ENCODE data around the gene FFAR2.

Gene FFAR2

DNA sequence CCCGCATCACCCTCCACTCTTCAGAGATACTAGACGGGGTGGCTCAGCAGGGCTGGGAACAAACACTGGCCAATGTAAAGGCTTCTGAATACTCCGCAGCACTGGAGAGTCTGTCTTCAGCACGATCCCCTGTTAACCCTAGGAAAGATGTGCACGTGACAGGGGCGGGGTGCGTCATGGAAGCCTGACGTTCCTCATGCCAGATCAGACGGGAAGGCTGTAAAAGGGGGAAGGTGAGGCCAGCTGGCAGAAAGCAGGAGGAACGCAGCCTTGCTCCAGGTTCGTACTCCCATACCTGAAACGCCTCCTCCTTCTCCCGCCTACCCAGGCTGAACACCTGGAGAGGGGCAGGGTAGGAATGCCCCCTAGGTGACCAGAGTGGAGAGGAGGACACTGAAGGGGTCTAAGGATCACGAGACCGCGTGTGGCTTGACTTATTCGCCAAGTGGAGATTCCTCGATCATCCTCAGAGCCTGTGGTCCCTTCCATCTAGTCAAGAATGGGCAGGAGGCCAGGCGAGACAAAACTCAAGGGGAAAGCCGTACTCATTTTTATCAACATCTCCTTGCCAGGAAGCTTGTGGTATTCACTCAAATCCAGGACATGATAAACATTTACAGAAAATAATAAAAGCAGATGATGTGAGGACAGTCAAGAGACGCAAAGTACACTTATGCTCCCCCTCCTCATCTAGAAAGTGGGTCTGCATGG is 18.2 kb upstream of the FFAR2 start:
- TF ChIP-seq, protein P1, sequence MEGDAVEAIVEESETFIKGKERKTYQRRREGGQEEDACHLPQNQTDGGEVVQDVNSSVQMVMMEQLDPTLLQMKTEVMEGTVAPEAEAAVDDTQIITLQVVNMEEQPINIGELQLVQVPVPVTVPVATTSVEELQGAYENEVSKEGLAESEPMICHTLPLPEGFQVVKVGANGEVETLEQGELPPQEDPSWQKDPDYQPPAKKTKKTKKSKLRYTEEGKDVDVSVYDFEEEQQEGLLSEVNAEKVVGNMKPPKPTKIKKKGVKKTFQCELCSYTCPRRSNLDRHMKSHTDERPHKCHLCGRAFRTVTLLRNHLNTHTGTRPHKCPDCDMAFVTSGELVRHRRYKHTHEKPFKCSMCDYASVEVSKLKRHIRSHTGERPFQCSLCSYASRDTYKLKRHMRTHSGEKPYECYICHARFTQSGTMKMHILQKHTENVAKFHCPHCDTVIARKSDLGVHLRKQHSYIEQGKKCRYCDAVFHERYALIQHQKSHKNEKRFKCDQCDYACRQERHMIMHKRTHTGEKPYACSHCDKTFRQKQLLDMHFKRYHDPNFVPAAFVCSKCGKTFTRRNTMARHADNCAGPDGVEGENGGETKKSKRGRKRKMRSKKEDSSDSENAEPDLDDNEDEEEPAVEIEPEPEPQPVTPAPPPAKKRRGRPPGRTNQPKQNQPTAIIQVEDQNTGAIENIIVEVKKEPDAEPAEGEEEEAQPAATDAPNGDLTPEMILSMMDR (conservative IDR thresholded peaks at IDR 0.05), result no peak
- H3K27ac ChIP-seq, result peak overlapping the region; percentile 100

DNA sequence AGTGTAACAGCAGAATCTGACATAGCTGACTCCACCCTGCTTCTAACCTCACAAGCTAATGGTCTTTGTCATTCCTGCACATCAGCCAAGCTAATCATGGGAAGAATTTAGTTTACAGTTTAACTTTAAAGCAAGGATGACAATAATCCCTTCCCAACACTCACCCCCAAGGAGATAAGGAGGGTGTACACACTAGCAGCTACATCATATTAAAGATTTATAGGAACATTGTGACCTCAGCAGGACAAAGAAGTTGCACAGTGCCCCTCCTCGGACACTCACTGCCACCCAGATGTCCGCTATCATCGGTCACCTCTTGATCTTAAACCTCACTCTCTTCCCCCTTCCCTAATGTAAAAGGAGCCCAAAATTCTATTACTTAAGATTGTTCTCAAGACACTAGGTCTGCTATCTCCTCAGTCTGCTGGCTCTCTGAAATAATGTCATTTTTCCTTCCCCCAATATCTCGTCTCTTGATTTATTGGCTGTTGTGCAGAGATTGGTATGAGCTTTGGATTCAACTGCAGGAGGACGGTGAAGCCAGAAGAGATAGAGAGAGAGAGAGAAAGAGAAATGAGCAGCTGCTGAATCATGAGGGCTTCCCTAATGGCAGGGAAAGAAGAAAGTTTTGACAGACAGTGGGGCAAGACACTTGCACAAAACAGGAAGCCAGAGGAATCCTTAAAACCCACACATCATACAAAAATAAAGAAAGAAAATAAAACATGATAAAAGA is 17.5 kb upstream of the FFAR2 start:
- H3K27ac ChIP-seq, result peak overlapping the region; percentile 100
- TF ChIP-seq, protein P1 (conservative IDR thresholded peaks at IDR 0.05), result 0 out of 2 replicates have a peak, but pooled peaks have one; percentile 15

DNA sequence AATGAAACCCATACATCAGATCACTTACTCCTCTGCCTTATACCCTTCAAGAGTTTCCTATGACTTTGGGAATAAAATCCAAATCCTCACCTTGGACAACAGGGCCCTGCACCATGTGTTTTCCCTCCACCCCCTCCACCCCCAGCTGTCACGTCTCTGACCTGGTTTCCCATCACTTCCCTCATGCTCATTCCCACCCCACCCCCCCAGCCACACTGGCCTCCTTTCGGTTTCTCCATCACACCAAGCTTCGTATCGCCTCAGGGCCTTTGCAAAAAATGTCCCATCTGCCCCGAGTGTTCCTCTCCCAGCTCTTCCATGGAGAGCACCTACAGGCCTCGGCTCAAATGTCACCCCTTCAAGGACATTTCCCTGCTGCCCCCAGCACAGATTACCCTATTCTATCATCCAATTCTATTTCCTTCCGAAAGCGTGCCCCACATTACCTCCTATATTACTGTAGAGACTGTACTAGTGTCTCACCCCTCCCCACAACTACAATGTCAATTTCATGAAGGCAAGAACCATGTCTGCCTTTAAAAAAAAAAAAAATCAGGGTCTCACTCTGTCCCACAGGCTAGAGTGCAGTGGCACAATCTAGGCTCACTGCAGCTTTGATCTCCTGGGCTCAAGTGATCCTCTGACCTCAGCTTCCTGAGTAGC is 16.8 kb upstream of the FFAR2 start:
- peak overlapping the region; percentile 100 for H3K27ac ChIP-seq
- TF ChIP-seq, protein P1 (conservative IDR thresholded peaks at IDR 0.05), result no peak

DNA sequence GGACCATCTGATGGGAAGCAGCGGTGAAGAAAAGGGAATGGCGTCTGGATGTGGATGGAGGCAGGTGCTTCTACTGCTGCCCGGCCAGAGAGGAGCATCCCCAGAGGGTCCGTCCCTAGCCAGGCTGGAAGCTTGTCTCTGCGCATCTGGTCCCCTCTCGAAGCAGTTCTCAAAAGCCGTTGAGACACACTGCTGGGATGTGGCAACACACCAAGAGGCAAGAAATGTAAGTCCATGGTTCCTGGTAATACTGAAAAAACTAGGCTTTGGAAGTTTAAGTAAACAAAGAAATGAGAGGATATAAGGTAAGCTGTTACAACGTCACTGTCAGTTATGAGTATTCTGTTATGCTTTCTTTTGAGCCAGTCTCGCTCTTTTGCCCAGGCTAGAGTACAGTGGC is 15.1 kb upstream of the FFAR2 start:
- TF ChIP-seq, protein P1 (conservative IDR thresholded peaks at IDR 0.05), result no peak
- peak overlapping the region; percentile 100 for H3K27ac ChIP-seq

DNA sequence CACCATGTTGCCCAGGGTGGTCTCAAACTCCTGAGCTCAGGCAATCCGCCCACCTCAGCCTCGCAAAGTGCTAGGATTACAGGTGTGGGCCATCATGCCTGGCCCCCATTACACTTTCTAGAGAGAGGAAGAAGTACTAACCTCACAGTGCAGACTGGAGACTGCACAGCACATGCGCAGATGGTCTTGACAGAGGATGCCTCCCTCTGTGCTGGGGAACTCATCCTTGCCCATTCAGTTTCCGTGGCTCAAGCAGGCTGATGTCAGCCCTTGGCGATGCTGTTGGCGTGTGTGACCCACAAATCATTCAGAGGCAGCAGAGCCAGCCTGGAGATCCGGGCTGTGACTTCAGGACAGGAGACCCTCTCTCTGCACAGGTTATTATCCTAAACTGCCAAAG is 14.6 kb upstream of the FFAR2 start:
- TF ChIP-seq, protein P1 (conservative IDR thresholded peaks at IDR 0.05), result no peak
- H3K27ac ChIP-seq, result peak overlapping the region; percentile 100

DNA sequence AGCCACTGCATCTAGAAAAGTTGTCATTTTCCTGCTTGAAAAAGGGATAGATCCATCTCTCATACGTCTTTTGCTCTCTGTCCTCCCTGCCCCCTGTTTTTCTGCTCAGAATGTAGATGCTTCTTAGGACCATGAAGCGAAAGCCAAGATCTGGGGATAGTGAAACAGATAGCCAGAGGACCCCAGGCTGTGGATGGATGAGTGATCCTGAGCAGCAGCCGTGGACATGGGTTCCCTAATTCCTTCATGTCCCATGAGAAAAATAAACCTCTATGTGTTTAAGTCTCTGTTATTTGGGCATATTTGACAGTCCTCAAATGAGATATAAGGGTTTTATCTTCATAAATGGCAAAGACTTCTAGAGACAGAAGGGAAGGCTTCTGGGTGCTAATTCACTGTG is 12.2 kb upstream of the FFAR2 start:
- peak overlapping the region; percentile 100 for H3K27ac ChIP-seq
- TF ChIP-seq, protein P1 (conservative IDR thresholded peaks at IDR 0.05), result no peak

Measured in VCaP (cell line).